ENCODE results near the gene CREB5.

DNA sequence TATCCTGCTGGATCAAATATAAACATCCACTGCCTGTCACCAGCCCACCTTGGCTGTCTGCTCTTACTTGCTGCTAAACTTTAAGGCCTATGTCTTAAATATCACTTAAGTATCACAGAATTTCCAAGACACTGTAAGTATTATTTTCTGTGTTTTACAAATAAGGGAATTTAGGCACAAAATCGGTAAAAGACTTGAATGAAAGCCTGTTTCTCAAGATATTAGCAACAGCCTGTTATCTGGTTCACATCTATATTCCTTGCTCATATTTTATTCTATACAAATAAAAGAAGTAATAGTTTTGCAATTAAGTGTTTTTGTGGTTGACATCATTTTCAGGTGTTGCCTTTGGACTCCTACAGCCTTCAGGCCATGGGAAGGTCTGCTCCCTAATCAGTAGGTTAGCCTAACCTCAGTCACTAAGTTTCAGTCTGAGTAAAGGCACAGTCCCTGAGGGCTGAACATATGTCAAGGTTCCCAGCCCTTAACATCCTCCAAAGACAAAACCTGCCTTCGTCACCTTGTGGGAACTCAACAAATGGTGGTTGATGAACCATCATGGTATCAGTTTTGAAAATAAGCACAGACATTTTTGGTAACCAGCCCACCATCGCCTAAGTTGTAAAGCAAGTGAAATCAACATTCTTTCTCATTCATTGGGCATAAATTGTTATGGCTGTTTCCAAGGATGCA lies 127.1 kb downstream of the CREB5 start:
- TF ChIP-seq, protein P1, sequence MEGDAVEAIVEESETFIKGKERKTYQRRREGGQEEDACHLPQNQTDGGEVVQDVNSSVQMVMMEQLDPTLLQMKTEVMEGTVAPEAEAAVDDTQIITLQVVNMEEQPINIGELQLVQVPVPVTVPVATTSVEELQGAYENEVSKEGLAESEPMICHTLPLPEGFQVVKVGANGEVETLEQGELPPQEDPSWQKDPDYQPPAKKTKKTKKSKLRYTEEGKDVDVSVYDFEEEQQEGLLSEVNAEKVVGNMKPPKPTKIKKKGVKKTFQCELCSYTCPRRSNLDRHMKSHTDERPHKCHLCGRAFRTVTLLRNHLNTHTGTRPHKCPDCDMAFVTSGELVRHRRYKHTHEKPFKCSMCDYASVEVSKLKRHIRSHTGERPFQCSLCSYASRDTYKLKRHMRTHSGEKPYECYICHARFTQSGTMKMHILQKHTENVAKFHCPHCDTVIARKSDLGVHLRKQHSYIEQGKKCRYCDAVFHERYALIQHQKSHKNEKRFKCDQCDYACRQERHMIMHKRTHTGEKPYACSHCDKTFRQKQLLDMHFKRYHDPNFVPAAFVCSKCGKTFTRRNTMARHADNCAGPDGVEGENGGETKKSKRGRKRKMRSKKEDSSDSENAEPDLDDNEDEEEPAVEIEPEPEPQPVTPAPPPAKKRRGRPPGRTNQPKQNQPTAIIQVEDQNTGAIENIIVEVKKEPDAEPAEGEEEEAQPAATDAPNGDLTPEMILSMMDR (IDR thresholded peaks at IDR 0.05), result no peak
- TF ChIP-seq POLR2A (IDR thresholded peaks at IDR 0.05) (no peak), POLR2AphosphoS5 (IDR thresholded peaks at IDR 0.05) (no peak), EP300 (IDR thresholded peaks at IDR 0.05) (no peak)
